GM18526 (cell line): Measurements from ENCODE around the gene GAPDHS.

Source experiments
- POLR2A ChIP-seq: IDR thresholded peaks from 3 replicates; pipeline ENCODE4 v1.6.1; 2011; ENCODE audit not compliant: insufficient read length; ENCODE audit errors: extremely low read depth

Gene GAPDHS

GRCh38 chr19:35533201-35533821, at the start of gene GAPDHS:
Gene GAPDHS, plus strand, starts transcription at chr19:35533456. Its CDS starts 72 bp downstream, at chr19:35533528.
- TF ChIP-seq POLR2A, result no peak

DNA sequence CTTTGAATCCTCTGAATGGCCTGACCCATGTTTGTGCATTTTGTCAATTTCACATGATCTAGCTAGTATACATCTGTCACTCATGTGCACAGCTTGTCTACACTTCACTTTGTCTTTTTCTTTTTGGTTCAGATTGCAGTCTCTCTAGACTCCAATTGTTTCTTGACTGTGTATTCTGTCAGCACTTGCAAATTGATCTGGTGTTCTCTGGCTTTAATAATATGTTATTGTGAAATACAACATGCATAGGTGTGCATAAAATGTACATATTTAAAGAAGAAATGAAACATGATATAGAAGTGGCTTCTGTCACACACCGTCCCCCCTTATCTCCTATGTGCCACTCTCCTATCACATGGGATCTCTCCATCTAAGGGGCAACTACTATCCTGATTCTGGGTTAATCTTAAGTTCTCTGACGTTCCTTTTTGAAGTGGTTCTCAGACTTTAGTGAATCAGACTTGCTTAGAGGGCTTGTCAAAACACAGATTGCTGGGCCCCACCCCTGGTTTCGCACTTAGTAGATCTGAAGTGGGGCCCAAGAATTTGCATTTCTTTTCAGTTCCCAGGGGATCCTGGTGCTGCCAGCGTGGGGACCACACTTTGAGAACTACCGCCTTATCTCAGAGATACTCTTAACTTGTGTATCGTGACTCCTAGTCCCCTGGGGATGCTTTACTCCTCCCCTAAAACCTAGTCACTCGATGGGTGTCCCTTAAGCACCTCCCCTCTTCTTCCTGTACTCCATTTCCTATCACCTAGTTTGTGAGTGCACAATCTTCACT, 48.8 kb upstream of the GAPDHS start:
- no peak for TF ChIP-seq POLR2A

GRCh38 chr19:35486268-35486708, 47.0 kb upstream of the GAPDHS start:
- TF ChIP-seq POLR2A, result no peak

GRCh38 chr19:35487656-35488182, 45.5 kb upstream of the GAPDHS start:
- no peak for TF ChIP-seq POLR2A

DNA sequence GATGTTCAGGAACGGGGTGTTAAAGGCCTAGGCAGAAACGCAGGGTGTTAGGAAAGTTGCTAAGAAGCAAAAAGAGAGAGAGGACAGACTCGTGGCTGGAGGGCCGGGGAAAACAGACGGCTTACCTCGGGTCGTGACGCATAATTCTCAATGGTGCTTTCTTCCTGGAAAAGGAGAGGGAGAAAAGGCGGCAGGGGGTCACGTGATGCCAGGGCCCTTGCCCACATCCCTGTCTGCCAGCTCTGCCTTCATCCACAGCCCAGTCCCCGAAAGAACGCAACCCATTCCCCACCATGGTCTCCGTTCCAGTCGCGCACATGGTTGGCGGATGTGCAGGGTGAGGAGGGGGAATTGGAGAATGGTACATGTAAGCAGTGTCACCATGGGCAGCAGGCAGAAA, 44.6 kb upstream of the GAPDHS start:
- TF ChIP-seq POLR2A, result no peak

DNA sequence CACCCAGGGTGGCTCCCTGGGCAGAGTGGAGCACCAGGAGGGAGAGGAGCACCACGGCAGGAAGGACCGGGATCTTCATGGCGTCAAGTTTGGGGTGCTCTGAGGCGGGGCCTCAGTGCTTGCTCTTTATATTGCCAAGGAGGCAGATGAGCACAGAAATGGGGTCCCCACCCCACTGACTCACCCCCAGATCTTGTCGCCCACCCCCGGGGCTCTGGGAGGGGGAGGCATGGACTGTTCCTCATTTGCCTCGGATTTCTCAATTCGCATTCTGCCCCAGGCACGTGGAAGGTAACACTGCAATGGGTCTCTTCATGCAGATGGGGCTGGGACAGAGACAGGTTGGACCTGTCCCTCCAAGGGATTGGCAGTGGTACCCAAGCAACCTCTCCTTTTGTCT, 42.9 kb upstream of the GAPDHS start, which contains the start of gene KRTDAP:
TSS of gene KRTDAP (minus strand) at position 101 of the 400 bp plus-strand sequence. CDS start at position 79, 22 bp downstream.
- TF ChIP-seq POLR2A, result no peak

DNA sequence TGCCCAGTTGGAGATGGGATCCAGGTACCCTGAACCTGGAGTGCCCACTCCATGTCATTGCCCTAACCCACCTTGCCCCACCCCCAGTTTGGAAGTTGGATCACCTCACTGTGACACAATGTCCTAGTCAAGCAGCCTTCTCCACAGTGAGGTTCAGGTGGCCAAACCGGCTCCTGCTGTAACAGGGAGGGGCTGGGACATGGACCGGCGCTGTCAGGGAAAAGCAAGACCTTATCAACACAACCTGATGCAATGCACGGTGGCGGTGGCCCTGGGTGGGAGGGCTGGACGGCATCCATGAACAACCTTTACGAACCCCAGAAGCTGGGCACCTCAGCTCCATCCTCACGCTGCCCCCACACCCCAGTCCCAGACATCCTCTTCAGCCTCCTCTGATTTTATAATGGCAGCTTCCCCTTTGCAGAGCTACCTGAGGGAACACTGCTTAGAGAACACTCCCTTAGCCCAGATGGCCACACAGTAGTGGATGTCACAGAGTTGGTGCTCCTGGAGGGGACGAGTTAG, 41.4 kb upstream of the GAPDHS start:
- TF ChIP-seq POLR2A, result no peak

- TF ChIP-seq POLR2A, result no peak
These were observed 39.3 kb upstream of the GAPDHS start for GRCh38 chr19:35493971-35494370.

GRCh38 chr19:35495107-35496064, 37.9 kb upstream of the GAPDHS start:
- no peak for TF ChIP-seq POLR2A

GRCh38 chr19:35497406-35497805, 35.9 kb upstream of the GAPDHS start:
- no peak for TF ChIP-seq POLR2A

GRCh38 chr19:35498220-35498619, 35.0 kb upstream of the GAPDHS start:
- no peak for TF ChIP-seq POLR2A

DNA sequence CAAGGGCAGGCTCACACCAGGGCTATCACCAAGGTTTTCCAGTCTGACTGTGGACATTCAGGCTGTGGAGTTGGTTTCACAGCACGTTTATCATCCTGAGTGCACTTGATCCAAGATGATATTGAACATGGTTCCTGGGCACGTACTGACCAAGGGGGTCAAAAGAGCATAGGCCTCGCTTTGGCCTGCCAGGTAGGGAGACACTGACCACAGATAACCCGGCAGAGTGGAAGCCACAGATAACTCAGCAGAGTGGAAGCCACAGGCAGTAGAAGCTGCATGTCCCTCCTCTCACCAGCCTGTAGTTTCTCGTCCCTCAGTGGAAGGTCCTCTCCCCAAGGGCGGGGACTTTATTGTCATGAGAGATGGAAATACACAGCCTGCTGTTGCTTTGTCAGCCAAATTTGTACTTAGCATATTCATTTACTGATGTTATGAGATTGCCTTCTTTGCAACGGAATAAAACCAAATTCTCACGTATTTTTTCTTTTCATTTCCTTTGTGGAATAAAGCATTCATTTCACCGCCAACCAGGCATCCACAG, 34.2 kb upstream of the GAPDHS start:
- TF ChIP-seq POLR2A, result no peak

DNA sequence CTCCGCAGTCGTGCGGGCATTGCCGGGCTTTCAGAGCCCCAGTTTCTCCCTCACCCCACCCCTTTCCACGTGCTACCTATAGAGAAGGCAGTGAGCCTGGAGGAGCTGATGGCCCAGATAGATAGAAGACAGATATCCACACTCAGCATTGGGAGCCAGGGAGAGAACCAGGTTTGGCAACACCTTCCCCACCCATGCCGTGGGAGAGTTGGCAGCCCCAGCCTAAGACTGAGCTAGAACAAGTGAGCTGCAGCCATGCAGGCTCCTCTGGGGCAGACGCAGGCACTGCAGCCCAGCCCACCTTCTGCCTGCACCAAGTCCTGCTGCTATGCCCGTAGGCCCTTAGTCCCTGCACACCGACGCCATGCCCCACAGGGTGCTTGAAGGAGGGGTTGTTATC, 32.6 kb upstream of the GAPDHS start:
- TF ChIP-seq POLR2A, result no peak

GRCh38 chr19:35501684-35502083, 31.6 kb upstream of the GAPDHS start:
- TF ChIP-seq POLR2A, result no peak

DNA sequence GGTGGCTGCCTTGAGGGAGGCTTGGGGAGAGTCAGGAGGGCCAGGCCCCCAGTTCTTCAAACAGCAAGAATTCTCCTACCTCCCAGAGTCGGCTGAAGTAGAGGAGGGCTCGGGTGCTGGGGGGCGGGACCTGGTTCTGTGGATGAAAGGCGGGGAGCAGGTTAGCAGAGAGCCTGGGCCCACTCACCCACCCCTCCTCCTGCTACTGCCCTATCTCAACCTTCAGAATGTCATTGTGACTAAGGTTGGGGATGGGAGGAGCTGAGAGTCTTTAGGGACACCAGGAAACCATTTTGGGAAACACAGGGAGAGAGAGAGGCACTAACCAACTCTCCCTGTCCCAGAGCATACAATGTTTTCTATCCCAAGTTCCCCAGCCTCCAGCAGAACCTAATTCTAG, 30.5 kb upstream of the GAPDHS start:
- no peak for TF ChIP-seq POLR2A
